K562 (cell line): ENCODE measurements around the gene FIGNL1.

Source experiments
- ATF1 ChIP-seq, 2 experiments: fragments of 450-650 bp in 1 of 2; IDR thresholded peaks; 2 replicates each; pipeline ENCODE4 v1.6.1; 2016; ENCODE audit warnings: missing compliant biosample characterization in 1 of 2, missing genetic modification characterization in 1 of 2
- CBX2 ChIP-seq: fragments of 200-600 bp; sonication (generic); IDR thresholded peaks from one replicate; pipeline ENCODE4 v1.6.1; 2012; ENCODE audit warnings: mild to moderate bottlenecking, low read length, inconsistent platforms; ENCODE audit not compliant: insufficient read depth, poor library complexity, severe bottlenecking
- CBX8 ChIP-seq: fragments of 200-600 bp; sonication (generic); IDR thresholded peaks from 2 replicates; pipeline ENCODE4 v1.6.1; 2012; ENCODE audit warnings: borderline replicate concordance, mixed run types, low read depth, mild to moderate bottlenecking, moderate library complexity, mixed read lengths, low read length, control low read depth, inconsistent platforms; ENCODE audit not compliant: poor library complexity, severe bottlenecking; ENCODE audit errors: extremely low read depth
- CHD2 ChIP-seq: IDR thresholded peaks from 2 replicates; pipeline ENCODE4 v1.6.1; 2011; ENCODE audit warnings: low read depth, low read length
- MED1 ChIP-seq: sonication (generic); formaldehyde crosslinking; IDR thresholded peaks from 2 replicates; pipeline ENCODE4 v1.8.1; 2023; ENCODE audit warnings: missing genetic modification reagents, borderline replicate concordance
- POLR2A ChIP-seq: fragments of 450-650 bp; conservative IDR thresholded peaks from 2 replicates; pipeline ENCODE4 v1.6.1; 2016
- POLR2AphosphoS5 ChIP-seq: IDR thresholded peaks from 2 replicates; pipeline ENCODE4 v1.6.1; 2011; ENCODE audit warnings: mild to moderate bottlenecking, low read depth, low read length, moderate library complexity; ENCODE audit not compliant: control insufficient read depth, insufficient read depth
- RAD21 ChIP-seq, 2 experiments: fragments of 250-450 bp in 1 of 2; fragments of 450-650 bp in 1 of 2; sonication (Bioruptor Pico) in 1 of 2; formaldehyde crosslinking in 1 of 2; IDR thresholded peaks in 1 of 2; conservative IDR thresholded peaks in 1 of 2; 2 replicates each; pipeline versions ENCODE4 v1.4.0 to v1.8.0; 2020 to 2022; ENCODE audit warnings: mild to moderate bottlenecking in 2 of 2, moderate library complexity in 1 of 2
- SP2 ChIP-seq: IDR thresholded peaks from 2 replicates; pipeline ENCODE4 v1.6.1; 2011; ENCODE audit warnings: mild to moderate bottlenecking, low read depth, low read length, moderate library complexity; ENCODE audit not compliant: poor library complexity, severe bottlenecking; ENCODE audit errors: extremely low read depth
- TF ChIP-seq, protein P1 (sequence below): fragments of 250-450 bp; sonication (Bioruptor Pico); IDR thresholded peaks from 2 replicates; pipeline ENCODE4 v1.8.0; 2021; ENCODE audit warnings: mild to moderate bottlenecking, moderate library complexity
- TF ChIP-seq, protein P2 (sequence below): fragments of 250-450 bp; sonication (Bioruptor Pico); IDR thresholded peaks from 2 replicates; pipeline ENCODE4 v1.8.0; 2022; ENCODE audit warnings: moderate library complexity, mild to moderate bottlenecking, inconsistent platforms
- TF ChIP-seq, protein P3 (sequence below), 3 experiments: IDR thresholded peaks in 2 of 3; conservative IDR thresholded peaks in 1 of 3; 2 replicates each; pipeline ENCODE4 v1.5.1; 2011 to 2012; ENCODE audit warnings: low read length in 3 of 3, mild to moderate bottlenecking in 3 of 3, control low read depth in 2 of 3, improper control_type of control experiment in 1 of 3, inconsistent platforms in 1 of 3, low read depth in 1 of 3, mixed read lengths in 1 of 3, moderate library complexity in 1 of 3; ENCODE audit not compliant: insufficient read depth in 2 of 3
- TF ChIP-seq, protein P4 (sequence below): fragments of 450-650 bp; IDR thresholded peaks from 2 replicates; pipeline ENCODE4 v1.6.1; 2018; ENCODE audit not compliant: partially characterized antibody

DNA sequence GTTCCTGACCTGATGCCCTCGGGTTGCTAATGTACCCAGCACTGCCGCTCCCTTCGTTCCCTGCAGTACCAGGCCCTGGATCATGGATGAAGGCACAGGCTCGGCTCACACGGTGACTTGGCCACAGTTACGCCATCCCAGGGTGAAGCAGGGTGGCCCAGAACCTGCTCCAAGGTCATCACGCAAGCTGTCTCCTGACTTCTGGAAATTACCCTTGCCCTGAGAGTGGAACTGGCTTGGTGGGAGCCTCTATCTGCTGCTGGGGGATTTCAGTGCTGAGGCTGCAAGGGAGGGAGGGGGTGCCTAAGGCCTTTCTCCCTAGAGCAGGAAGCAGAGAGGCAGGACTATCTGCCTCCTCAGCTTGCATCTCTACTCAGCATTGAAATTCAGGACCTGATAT is 36.6 kb downstream of the FIGNL1 start:
- TF ChIP-seq ATF1 (CRISPR knock-in tag; IDR thresholded peaks at IDR 0.05) (no peak), ATF1 (tag; IDR thresholded peaks at IDR 0.05) (no peak), SP2 (no peak), POLR2A (no peak), CBX8 (no peak), RAD21 (CRISPR knock-in tag; conservative IDR thresholded peaks at IDR 0.05 in 1 of 2, IDR thresholded peaks at IDR 0.05 in 1 of 2) (no peak), POLR2AphosphoS5 (no peak), CBX2 (no peak), CHD2 (no peak), MED1 (CRISPR knock-in tag) (no peak)
- TF ChIP-seq, protein P1, sequence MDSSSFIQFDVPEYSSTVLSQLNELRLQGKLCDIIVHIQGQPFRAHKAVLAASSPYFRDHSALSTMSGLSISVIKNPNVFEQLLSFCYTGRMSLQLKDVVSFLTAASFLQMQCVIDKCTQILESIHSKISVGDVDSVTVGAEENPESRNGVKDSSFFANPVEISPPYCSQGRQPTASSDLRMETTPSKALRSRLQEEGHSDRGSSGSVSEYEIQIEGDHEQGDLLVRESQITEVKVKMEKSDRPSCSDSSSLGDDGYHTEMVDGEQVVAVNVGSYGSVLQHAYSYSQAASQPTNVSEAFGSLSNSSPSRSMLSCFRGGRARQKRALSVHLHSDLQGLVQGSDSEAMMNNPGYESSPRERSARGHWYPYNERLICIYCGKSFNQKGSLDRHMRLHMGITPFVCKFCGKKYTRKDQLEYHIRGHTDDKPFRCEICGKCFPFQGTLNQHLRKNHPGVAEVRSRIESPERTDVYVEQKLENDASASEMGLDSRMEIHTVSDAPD (CRISPR knock-in tag): no peak
- TF ChIP-seq, protein P2, sequence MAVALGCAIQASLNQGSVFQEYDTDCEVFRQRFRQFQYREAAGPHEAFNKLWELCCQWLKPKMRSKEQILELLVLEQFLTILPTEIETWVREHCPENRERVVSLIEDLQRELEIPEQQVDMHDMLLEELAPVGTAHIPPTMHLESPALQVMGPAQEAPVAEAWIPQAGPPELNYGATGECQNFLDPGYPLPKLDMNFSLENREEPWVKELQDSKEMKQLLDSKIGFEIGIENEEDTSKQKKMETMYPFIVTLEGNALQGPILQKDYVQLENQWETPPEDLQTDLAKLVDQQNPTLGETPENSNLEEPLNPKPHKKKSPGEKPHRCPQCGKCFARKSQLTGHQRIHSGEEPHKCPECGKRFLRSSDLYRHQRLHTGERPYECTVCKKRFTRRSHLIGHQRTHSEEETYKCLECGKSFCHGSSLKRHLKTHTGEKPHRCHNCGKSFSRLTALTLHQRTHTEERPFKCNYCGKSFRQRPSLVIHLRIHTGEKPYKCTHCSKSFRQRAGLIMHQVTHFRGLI (CRISPR knock-in tag): no peak
- TF ChIP-seq, protein P3, sequence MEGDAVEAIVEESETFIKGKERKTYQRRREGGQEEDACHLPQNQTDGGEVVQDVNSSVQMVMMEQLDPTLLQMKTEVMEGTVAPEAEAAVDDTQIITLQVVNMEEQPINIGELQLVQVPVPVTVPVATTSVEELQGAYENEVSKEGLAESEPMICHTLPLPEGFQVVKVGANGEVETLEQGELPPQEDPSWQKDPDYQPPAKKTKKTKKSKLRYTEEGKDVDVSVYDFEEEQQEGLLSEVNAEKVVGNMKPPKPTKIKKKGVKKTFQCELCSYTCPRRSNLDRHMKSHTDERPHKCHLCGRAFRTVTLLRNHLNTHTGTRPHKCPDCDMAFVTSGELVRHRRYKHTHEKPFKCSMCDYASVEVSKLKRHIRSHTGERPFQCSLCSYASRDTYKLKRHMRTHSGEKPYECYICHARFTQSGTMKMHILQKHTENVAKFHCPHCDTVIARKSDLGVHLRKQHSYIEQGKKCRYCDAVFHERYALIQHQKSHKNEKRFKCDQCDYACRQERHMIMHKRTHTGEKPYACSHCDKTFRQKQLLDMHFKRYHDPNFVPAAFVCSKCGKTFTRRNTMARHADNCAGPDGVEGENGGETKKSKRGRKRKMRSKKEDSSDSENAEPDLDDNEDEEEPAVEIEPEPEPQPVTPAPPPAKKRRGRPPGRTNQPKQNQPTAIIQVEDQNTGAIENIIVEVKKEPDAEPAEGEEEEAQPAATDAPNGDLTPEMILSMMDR (IDR thresholded peaks at IDR 0.05 in 2 of 3, conservative IDR thresholded peaks at IDR 0.05 in 1 of 3; ENCODE audit: insufficient read depth in 2 of 3, low read depth in 1 of 3, low read length in 3 of 3): no peak
- TF ChIP-seq, protein P4, sequence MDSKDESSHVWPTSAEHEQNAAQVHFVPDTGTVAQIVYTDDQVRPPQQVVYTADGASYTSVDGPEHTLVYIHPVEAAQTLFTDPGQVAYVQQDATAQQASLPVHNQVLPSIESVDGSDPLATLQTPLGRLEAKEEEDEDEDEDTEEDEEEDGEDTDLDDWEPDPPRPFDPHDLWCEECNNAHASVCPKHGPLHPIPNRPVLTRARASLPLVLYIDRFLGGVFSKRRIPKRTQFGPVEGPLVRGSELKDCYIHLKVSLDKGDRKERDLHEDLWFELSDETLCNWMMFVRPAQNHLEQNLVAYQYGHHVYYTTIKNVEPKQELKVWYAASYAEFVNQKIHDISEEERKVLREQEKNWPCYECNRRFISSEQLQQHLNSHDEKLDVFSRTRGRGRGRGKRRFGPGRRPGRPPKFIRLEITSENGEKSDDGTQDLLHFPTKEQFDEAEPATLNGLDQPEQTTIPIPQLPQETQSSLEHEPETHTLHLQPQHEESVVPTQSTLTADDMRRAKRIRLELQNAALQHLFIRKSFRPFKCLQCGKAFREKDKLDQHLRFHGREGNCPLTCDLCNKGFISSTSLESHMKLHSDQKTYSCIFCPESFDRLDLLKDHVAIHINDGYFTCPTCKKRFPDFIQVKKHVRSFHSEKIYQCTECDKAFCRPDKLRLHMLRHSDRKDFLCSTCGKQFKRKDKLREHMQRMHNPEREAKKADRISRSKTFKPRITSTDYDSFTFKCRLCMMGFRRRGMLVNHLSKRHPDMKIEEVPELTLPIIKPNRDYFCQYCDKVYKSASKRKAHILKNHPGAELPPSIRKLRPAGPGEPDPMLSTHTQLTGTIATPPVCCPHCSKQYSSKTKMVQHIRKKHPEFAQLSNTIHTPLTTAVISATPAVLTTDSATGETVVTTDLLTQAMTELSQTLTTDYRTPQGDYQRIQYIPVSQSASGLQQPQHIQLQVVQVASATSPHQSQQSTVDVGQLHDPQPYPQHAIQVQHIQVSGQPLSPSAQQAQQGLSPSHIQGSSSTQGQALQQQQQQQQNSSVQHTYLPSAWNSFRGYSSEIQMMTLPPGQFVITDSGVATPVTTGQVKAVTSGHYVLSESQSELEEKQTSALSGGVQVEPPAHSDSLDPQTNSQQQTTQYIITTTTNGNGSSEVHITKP: no peak
